Measurements from ENCODE around the gene FCMR.
"Not testable (repeated sequence)": the region's sequence is repeated elsewhere in the genome, so short reads cannot be mapped to it uniquely, and the experiment has no call there.

Gene FCMR

DNA sequence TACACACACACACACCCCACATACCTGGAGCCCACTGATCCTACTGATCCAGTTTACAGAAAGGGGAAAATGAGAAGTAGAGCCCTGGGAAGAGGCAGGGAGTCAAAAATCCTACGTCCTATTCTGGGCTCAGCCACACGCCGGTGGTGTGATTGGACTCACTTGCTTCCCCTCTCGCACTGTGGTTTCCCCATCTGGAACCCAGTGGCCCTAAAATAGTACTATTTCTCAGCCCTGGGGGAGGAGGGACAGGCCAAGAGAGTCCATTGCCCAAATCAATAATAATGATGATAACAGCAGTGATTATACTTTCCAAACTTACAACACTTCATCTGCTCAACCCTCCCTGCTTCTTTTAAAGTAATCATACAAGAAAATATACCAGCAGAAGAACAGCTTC lies 27.5 kb upstream of the FCMR start:
- DNase-seq, result no peak

DNA sequence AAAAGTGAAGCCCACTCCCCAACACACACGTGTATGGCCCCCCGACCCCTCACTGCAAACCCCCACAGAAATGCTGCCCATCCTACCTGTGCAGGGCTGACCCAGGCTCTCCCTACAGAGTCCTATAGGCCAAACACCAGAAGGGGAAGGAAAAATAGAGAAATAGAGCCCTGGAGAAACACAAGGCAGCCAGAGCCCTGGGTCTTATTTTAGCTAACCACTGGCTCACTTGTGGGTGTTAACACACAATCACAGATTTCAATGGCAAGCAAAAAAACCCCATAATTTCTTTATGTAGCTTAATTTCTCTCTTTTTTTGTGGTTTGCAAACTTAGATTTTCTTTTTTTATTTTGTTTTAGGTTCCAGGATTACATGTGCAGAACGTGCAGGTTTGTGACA lies 25.5 kb upstream of the FCMR start:
- no peak for DNase-seq

DNA sequence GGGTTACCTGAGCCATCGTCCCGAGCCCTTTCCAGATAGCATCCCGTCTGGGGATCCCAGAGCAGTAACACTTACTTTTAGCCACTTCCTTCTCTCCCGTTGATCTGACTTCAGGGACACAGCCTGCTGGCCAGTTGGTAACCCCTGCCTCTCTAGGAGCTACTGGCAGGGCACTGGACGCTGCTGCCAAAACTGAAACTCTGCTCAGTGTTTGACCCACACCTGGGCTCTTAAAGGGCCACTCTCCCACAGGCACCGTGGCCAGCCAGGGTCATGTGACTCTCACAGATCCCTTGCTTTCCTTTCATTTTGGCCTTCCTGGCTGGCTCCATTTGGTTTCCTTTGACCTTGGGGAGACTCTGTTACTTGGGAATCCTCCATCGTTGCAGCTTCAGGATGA lies 24.5 kb upstream of the FCMR start, which contains the start of gene PIGR:
TSS of gene PIGR (minus strand) at position 206 of the 400 bp plus-strand sequence. CDS start 5,935 bp downstream, outside the sequence.
- no peak for DNase-seq

DNA sequence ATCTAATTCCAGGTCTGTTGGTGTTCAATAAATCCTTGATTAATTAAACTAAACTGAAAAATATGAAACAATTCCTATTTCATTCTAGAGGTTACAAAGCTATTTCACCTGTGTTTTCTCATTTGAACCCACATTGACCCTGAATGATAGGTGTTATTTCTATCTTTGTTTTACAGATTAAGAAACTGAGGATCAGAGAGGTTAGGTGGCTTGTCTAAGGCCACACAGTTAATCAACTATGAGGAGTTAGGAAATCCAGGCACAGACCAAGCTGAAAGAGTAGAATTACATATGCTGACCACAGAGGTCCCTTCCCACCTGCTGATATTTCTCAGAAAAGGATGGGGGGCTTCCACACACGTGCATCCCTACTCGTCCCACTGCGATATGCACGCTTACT lies 24.0 kb upstream of the FCMR start:
- DNase-seq, result no peak

DNA sequence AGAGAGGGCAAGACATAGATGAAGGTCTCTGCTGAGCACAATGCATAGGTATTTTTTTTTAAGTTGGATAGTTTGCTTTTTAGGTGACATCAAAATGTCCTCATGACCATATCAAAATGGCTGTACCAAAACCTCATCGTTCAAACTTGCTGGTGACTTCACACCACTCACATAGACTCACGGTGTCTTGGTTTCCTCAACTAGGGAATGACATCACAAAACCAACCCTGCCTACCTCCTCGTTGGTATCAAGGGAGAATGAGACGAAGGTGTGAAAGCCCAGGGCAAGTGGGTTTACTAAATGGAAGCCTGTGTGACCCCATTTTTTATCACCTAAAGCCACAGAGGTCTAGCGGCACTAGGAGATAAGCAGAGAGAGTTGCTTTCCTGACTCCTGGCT lies 23.0 kb upstream of the FCMR start:
- DNase-seq, result no peak

DNA sequence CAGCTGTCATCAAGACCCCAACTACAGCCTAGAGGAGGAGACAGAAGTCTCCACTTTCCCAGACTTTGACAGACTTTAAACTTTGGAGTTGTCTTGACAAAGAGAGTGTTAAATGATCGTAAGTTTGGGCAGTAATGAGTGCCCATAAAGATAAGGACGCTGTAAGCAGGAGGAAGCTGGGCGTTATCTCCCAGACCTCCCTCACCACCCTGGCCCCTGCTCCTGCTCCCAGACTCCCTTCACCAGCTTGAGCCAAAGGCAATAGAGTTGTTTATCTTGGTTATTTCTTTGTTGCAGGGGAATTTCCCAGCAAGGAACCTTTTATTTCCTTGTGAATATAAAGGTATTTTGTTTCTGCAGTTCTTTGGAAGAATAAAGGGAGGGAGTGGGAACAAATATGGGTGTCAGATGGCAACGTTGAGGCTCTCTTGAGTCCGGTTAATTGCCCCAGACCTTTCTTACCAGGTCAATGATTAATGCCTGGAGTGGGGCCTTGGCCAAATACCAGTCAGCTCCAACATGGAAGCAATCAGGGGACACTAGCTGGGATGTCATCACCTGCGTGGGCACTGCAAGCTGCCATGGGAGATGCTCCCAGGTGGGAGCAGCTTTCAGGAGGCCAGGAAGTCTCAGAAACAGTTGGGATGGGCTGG lies 20.2 kb upstream of the FCMR start:
- no peak for DNase-seq

DNA sequence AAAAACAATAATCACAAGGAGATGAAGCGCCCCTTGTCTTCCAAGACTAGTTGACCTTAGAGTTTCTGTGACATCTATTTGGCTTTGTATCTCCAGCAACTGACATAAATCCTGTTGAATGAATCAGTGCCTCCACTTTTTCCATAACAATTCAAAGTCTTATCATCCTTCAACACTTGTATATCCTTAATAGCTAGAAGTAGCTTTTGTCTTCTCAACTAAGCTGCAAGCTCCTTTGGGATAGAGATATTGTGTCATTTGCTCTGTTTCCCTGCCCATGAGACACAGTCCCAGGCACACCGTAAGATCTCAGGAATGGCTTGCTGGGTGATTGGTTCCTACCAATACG lies 18.8 kb upstream of the FCMR start:
- no peak for DNase-seq

DNA sequence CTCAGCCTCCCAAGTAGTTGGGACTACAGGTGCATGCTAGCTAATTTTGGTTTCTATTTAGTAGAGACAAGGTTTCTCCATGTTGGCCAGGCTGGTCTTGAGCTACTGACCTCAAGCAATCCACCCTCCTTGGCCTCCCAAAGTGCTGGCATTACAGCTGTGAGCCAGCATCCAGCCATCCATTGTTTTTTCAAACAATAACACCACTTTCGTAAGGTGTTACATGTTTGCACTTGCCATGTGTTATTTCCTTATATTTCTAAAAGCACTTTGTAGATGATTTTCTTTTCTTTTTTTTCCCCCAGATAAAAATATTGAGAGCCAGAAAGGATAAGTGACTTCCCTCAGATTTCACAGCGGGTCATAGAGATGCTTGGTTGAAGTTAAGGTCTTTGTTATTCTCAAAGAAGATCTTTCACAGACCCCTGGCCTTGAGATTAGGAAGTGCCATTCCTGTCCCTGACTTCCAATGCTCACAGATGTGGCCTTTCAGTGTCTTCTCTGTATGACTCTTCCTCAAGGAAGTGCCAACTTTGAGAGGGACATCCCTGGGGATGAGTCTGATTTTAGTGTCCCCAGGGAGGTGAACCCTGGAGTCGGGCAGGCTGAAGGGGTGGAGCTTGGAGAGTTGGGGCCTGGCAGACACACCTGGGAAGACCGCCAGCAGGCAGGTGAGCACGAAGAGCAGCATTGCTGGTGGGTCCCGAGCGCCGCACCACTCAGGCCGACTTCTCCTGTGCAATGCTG lies 18.3 kb upstream of the FCMR start:
- no peak for DNase-seq

DNA sequence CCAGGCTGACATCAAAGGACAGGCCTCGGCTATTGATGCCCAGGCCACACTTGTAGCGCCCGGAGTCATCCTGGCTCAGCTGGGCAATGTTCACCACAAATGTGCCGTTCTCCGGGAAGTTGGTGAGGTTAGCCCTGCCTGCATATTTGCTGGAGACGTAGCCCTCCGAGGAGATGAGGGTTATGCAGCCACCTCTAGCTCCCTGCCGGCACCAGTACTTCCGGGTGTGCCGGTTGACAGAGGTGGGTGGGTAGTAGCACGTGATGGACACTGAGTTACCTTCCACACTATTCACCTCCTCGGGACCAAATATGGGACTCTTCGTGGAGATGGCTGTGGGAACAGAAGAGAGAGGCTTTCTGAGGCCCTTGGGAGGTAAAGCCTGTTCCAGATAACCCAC lies 17.4 kb upstream of the FCMR start:
- DNase-seq, result no peak

DNA sequence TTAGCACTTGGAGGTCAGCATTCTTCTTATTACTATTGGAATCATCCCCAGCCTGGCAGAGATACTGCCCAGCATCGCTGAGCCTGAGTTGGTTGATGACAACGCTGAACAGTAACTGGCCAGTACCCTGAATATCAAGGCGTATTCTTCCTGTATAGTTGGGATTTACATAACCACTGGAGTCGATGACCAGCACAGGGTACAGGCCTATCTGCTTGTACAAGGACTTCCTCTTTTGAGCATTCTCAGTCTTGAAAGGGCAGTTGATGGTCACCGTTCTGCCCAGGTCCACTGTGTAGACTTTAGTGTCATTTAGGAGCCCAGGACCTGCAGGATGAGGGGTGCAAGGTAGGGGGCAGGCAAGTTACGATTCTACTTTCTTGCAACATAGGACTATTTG lies 15.7 kb upstream of the FCMR start:
- DNase-seq, result no peak

DNA sequence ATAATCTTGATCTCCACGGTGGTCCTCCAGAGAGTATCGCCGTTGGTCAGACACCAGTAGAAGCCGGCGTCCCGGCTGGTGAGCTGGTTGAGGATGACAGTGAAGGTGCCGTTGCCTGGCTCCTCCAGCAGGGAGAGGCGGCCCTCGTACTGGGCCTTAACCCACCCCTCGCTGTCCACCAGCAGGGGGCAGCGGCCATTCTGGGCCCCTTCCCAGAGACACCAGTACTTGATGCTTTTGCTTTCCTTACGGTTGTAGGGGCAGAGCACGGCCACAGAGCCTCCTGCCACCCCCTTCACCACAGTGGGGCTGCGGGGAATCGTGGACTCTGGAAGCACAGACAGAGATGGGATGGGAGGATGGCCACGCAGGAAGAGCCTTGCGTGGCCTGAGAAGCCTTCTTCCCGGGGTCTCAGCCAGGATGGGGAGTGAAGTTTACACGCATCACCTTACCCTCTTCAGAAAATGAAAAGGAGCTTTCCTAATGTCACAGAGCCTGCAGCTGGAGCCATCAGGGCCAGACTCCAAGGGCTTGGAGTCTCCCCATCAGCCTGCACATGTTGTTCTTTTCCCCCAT lies 13.8 kb upstream of the FCMR start:
- no peak for DNase-seq

DNA sequence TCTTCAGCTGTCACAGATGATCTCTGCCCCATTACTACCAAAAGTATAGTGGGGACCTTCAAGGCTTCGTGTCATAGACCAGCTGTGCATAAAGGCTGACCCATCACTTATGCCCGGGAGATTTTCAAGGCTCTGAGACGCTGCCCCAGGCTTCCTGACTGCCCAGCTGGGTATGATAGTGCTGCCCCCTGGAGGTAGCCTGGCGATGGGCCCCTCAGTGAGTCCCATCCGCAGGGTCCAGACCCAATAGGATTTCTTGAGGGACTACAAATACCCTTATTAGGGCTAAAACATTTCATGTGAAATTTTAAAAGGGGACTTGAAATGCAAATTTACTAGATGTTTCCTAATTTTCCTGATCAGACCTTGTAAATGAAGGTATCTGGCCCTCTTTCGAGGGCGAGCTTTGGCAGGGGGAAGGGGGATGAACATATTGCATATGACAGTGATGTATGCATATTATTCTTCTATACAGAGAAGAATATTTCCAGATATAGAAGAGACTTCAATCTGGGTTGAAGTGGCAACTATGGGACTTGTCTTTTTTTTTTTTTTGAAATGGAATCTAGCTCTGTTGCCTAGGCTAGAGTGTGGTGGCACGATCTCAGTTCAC lies 11.7 kb upstream of the FCMR start:
- DNase-seq, result no peak

DNA sequence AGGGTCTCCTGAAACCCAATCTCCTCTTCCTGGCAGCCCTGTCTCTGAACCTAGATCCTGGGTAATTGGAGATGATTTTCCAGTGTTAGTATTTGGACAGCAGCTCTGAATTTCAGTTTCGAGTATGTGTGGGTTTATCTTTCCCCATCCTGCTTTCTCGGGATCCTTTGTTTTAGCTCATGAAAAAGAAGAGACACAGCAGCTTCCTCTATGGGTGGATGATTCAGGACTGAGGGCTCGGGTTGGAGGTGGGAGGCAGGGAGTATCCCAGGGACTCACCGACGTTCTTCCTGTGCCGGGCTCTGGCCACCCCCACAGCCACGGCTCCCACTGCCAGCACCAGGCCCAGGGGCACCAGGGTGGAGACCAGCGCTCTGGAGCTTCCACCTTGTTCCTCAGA lies 10.4 kb upstream of the FCMR start:
- DNase-seq, result no peak

DNA sequence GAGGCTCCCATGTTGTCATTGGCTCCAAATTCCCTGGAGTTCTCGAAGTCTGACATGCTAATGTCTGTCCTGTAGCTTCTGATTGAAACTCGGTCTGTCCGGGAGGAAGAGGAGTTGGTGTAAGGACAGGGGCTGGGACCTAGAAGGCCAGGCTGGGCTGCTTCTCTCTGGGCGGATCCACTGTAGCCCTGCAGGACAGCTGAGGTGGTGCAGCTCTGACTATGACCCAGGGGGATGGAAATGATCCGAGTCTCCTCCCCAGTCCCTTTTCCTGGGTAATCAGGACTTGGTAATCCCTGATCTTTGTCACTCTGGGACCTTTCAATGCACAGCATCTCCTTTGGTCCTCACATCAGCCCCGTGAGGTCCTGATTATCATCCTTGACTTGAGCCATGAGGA lies 10.0 kb upstream of the FCMR start:
- DNase-seq, result no peak

DNA sequence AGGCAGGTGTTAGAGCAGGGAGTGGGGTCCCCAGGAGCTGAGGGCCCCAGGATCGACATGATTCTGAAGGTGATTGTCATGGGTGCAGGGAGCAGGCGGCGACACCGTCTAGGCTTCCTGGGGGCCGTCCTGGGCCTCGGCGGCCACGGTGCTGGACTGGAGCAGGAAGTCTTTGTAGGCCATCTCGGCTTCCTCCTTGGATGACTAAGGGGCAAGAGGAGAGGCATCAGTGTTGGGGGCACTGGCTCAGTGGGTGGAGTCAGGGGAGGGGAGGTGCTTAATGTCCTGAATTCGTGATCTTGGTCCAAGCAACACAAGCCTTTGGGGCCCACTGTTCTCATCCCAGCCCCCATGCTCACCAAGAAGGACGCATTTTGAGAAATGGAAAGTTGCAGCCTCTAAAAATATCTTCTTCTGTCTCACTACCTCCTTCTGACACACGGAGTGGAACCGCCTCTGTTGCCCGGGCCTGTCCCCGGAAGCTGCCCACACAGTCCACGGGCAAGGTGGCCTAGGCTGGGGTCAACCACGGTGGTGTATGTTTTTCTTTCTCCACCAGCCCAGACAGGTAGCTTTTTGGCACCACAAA lies 8.6 kb upstream of the FCMR start:
- no peak for DNase-seq

DNA sequence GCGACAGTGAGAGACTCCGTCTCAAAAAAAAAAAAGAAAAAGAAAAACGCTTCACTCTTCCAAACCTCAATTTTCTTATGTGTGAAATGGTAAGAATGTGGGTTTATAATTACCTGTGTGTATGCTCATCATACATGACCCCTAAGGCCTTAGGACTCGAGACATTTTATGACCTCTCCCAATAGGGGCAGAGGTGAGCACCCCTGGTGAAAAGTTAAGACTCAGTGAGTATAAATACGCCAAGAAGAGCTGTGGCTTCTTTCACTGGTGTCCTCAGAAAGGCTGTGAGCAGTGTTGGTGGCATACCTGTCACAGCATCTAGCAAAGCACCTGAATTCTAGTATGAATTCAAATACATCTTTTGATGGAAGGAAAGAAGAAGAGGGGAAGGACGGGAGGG lies 7.8 kb upstream of the FCMR start:
- DNase-seq, result no peak

DNA sequence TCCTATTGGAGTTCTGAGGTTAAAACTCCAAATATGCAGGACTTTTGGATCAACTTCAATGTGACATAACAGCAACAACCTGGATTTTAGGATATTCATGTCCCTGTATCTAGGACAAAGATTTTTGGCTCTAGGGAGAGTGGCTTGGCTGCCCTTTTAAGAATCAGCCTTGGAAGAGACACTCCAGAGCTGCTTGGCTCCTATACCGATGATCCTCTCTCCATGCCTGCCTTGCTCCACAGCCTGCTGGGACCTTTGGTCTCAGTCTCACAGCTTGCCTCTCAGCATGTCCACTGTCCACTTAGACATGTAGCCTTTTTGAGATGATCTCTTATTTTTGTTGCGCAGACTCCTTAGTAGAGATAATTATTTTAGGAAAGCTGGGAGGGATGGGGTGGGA lies 4.5 kb upstream of the FCMR start:
- DNase-seq, result no peak

DNA sequence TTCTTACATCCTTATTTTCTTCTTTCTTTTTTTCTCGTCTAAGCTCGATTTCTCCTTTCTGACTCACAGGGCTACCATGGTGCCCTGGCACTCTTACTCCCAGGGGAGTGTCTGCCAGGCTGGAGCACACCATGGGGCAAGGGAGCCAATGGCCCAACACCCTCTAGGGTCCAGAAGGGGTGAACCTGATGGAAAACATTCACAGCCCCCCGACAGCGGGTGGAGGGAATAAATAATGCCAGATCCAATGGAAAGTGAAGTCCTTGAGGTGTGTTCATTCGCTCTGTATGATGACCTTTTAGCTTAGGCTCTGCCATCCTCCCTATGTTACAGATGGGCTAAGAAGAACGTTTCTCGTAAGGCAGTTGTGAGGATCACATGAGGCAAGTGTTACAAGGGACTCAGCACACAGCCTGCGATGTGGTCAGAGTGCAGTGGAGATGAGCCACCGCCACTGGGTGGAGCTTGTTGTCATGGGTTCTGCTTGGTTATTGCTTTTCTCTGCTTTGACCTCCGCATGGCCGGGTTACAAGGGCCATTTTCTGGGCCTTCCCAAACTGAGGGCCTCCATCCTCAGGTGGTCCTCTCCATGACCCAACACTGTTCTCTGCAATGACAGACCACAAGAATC lies 3.5 kb upstream of the FCMR start:
- DNase-seq, result no peak

DNA sequence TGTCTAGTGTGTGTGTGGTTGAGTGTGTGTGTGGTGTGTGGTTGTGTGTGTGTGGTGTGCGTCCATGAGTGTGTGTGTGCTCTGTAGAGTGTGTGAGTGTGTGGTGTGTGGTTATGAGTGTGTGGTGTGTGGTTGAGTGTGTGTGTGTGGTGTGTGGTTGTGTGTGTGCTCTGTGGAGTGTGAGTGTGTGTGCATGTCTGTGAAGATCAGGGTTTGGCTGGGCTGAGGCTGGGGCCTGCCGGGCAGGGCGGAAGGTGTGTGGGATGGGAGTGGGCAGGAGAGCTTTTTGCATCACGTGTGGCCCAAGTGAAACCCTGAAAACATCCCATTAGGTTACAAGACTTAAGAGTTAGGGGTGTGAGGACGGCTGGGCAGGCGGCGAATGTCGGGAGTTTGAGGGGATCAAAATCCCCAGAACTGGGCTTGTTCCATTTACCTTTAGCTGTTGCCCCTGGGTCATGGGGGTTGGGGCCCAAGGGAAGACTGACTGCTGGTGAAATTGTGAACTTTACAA lies 2.9 kb upstream of the FCMR start:
- DNase-seq, result no peak

DNA sequence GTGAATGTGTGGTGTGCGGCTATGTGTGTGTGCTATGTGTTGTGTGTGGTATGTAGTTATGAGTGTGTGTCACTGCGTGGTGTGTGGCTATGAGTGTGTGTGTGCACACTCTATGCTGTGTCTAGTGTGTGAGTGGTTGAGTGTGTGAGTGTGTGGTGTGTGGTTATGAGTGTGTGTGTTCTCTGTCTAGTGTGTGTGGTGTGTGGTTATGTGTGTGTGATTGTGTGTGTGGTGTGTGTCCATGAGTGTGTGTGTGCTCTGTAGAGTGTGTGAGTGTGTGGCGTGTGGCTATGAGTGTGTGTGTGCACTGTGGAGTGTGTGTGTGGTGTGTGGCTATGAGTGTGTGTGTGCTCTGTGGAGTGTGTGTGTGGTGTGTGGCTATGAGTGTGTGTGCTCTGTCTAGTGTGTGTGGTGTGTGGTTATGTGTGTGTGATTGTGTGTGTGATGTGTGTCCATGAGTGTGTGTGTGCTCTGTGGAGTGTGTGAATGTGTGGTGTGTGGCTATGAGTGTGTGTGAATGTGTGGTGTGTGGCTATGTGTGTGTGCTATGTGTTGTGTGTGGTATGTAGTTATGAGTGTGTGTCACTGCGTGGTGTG lies 2.3 kb upstream of the FCMR start:
- not testable (repeated sequence) for DNase-seq

DNA sequence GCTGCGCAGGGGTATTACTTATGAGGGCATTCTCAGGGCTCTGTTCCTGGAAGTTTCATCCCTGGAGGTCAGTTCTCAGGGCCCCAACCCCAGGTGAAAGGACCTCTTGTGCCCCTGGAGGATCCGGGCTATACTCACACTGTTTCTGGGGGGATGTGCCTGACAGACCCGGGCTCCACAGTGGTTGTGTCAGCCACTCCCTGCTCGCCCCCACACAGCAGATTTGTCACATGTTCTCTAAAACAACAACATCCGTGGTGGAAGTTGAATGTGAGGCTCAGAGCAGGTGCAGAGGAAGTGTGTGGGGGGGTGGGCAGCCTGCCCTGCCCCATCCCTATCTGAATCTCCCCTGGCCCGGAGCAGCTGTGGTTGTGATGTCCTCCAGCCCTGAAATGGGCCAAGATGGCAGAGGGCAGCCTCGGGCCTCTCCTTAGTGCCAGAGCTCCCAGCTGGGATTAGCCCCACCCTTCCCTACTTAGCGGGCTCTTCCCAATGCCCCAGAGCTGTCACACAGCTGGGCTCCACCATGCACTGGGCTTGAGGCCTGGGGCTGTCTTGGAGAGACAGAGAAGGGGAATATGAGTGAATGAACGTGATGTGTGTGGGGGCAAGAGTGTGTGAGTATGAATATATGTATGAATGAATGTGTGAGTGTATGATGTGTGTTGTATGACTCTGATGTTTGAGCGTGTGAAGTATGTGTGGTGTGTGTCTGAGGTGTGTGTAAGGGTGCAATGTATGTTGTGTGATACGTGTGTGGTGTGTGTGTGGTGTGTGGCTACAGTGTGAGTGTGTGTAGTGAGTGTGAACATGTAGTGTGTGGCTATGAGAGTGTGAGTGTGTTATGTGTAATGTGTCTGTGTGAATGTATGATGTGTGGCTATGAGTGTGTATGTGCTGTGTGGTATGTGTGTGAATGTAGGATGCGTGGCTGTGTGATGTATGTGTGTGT lies 1.5 kb upstream of the FCMR start:
- no peak for DNase-seq
